Left renal pelvis (tissue), 4 donors: ENCODE data around the gene ITGAE. TPM values are rescaled to one million over a fixed set of nuclear protein-coding genes. Genes with fewer than 3 reads are reported as not detected.
A peak's percentile ranks its signal among the peaks of the same experiment; 100 is the strongest.
"Not testable (repeated sequence)": the region's sequence is repeated elsewhere in the genome, so short reads cannot be mapped to it uniquely, and the experiment has no call there.

Experiments used
- DNase-seq, 4 donors: peaks; one replicate each; pipeline ENCODE4 v3.0.0-alpha.2; 2013; ENCODE audit warnings: low read depth in 4 of 4, low spot score in 3 of 4
- polyA plus RNA-seq, 4 donors: library from polyadenylated mRNA; unstranded; fragments of 120-200 nt; gene quantifications; one replicate each; pipeline ENCODE4 v1.2.1, GENCODE V29; 2013; ENCODE audit not compliant: insufficient read length in 4 of 4

ITGAE gene
- polyA plus RNA-seq, 4 donors = 33.6 to 42.1 (median 38.4) TPM

- DNase-seq = no peak
These were observed 39.0 kb downstream of the ITGAE start for GRCh38 chr17:3761918-3762380.

DNA sequence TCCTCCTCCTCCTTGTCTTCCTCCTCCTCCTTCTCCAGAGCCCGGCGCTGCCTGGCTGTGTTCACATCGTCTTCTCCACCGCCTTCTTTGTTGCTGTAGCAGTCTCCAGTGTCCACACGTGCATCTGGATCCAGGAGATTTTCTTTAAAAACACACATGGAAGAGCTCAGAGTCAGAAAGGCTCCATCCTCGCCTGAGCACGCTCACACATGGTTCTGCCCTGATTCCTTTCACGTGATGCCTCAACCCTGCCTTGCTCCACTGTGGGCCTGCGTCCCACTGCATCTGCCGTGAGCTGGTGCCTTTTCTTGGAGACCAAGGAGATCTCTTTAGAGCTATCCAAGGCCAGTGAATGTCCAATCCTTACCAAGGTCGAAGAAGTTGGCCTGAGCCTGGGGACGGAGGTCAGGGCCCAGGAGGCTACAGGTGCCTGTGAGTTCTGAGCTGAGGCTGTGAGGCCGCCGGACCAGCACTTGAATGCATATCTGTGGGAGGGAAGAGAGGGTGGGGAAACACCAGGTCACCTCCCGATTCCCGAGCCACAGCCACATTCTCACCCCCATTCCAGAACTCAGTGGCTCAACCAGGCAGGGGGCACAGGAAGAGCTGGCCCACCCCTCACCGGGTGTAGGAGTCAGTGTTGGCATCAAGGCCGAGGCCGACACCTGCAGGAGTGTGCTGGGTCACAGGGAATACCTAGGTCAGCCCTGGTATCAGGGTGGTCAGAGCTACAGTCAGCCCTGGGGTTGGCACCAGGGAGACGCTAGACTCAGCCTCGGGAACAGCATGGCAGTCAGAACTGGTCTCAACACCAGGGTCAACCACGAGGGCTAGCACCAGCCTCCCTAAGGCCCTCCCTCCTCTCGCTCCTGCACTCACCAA lies 39.7 kb downstream of the ITGAE start:
- DNase-seq = no peak

GRCh38 chr17:3759597-3760216 lies 41.3 kb downstream of the ITGAE start:
- no peak for DNase-seq

DNA sequence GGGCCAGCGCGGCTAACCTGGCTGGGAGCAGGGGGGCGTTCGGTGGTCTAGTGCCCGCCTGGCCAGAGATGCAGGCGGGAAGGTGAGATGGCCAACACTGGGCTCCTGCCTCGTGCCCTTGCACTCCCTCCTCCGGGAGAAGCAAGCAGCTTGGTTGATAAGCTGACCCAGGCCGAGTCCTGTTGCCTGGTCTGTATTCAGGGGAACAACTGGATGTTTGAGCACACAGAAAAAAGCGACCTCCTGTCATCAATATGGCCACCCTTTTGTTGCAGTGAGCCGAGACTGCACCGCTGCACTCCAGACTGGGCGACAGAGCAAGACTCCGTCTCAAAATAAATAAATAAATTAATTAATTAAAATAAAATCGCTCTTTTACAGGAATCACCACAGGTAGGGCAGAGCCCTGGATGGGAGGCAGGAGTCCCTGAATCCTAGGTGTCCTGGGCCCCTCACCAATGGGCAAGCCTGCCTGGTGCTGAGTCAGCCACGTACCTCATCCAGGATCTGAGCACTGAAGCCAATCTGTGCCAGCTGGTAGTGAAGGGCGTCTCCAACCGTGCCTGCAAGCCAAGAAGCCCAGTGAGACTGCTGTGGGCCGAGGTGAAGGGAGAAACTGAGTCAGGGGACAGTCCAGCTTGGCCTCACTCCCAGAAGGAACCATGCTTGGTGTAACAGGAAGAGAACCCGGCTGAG lies 45.5 kb downstream of the ITGAE start:
- no peak for DNase-seq

DNA sequence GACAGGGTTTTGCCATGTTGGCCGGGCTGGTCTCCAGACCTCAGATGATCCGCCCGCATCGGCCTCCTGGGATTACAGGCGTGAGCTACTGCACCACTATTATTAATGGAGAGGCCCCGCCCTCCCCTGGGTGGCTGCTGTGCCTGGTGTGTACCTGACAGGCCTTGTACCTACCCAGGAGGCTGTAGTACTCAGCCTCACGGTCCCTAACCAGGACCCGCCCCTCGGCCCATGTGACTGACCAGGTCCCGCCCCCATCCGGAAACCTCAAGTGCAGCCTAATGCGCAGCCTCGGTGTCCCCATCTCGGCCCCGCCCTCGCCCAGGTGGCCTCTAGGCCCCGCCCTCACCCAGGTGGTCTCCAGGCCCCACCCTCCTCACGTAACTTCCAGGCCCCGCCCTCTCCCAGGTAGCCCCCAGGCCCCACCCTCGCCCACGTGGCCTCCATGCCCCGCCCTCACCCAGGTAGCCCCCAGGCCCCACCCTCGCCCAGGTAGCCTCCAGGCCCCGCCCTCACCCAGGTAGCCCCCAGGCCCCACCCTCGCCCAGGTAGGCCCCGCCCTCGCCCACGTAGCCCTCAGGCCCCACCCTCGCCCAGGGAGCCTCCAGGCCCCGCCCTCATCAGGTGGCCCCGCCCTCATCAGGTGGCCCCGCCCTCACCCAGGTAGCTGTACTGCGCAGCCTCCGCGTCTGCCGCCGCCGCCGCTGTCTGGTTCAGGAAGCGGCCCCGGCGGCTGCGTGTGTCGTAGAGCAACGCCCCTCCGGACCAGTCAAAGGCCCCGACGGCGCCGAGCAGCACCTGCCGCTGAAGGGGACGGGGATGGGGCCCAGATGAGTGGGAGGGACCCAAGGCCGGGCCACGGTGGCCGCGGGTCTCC lies 46.3 kb downstream of the ITGAE start:
- DNase-seq = peak in 3 of 4 donors; percentile 52 to 72 (median 53)

DNA sequence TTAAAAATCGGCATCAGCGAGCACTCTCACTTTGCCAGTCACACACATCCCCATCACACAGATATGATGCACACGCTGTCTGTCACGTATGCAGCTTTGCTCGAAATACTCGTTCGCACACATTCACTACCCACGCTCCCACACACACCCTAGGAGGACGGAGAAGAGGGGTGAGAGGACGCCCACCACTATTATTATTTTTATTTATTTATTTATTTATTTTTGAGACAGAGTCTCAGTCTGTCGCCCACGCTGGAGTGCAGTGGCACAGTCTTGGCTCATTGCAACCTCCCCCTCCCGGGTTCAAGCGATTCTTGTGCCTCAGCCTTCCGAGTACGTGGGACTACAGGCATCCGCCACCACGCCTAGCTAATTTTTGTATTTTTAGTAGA lies 46.9 kb downstream of the ITGAE start:
- DNase-seq = no peak

GRCh38 chr17:3753624-3754023 lies 47.4 kb downstream of the ITGAE start:
- no peak for DNase-seq

DNA sequence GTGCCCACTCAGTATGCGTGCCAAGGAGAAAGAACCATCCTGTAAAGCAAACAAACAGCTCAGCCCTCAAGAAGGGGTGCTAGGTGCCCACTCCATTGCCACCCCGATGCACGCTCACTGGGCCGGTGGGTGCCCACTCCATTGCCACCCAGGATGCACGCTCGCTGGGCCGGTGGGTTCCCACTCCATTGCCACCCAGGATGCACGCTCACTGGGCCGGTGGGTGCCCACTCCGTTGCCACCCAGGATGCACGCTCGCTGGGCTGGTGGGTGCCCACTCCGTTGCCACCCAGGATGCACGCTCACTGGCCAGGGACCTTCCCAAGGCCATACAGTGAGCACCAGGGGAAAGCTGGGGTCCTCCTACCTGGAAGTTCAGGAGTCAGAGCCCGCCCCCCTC lies 49.2 kb downstream of the ITGAE start:
- DNase-seq = no peak

DNA sequence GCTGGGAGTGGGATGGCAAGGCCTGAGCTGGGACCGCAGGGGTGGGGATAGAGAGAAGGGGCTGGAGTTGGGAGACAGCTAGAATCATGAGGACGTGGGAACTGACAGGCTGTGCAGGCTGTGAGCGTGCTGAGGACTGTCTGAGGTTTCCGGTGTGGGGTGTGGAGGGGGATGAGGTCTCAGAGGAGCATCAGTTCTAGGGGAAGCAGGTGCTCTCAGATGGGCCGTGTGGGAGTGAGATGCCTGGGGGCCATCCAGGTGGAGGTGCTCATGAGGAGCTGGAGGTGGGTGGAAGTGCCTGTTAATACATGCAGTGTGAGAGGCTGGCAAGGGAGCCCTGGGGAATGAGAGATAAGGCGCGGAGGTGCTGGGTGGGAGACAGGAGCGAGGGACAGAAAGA lies 50.1 kb downstream of the ITGAE start:
- no peak for DNase-seq

- no peak for DNase-seq
These were observed 50.7 kb downstream of the ITGAE start for GRCh38 chr17:3750296-3750695.

- no peak for DNase-seq
These were observed 52.4 kb downstream of the ITGAE start for GRCh38 chr17:3748576-3748975.

GRCh38 chr17:3747805-3748204 lies 53.2 kb downstream of the ITGAE start:
- no peak for DNase-seq

DNA sequence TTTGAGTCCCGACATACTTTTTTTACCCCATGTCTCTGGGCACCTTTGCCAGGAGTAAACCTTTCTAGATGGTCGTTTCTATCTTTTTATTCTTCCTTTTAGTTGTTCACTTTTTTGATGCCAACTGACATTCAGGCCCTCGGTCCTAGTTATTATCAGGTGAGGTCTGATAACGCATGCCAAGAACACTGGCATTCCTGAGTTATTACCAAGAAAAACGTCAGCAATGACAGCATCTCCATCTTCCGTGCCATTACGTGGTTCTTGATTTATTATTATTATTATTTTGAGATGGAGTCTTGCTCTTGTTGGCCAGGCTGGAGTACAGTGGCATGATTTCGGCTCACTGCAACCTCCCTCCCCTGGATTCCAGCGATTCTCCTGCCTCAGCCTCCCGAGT lies 55.9 kb downstream of the ITGAE start:
- DNase-seq = no peak

- no peak for DNase-seq
These were observed 57.0 kb downstream of the ITGAE start for GRCh38 chr17:3744014-3744413.

DNA sequence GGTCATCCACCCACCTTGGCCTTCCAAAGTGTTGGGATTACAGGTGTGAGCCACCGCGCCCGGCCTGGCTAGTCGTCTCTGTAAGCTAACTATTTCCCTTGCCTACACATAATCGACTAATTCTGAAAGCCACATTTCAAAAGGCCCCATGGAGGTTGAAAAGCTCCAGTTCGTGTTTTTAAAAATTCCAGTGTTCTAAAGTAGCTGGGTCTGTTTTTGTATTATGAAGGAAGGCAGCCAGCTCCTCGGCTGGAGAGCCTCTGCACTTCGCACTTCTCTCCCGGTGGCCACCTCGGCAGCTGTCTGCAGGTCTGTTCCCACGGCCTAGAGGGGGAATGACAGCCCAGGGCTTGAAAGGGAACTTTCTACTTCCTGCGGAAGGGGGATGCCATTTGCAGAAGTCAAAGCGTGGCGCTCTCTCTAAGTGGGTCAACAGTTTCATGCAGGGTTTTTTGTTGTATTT lies 60.3 kb downstream of the ITGAE start:
- DNase-seq = no peak

GRCh38 chr17:3739422-3740124 lies 61.4 kb downstream of the ITGAE start:
- no peak for DNase-seq

DNA sequence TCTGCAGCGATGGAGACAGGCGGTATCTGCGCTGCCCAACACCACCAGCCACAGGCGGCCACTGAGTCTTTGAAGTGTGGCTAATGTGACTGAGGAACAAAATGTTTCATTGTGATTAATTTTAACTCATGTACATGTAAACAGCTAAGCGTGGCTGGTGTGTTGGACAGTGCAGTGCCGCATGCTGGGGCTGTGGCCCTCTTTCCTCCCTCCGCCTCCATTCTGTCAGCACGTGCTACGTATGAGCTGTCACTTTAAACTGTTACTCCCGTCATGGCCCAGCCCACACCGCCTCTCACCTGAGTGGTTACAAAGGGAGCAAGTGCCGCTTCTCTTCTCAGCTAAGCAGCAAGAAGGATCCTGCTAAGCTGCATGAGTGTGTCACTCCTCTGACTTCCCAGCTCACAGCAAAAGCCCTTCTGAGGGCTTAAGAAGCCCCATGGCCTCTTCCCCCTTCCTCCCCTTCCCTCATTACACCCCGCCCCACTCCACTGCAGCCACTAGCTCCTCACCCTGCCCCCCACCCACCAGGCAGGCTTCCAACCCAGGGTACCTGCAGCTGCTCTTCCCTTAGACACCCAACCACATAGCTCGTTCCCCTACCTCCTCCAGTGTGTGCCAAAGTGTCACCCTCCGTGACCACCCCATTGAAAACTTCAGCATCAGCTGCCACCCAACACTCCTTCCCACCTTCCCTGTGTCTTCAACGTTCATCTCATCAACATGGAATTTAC lies 62.3 kb downstream of the ITGAE start:
- DNase-seq = no peak

- DNase-seq = no peak
These were observed 65.5 kb downstream of the ITGAE start for GRCh38 chr17:3735515-3735914.

- DNase-seq = not testable (repeated sequence)
These were observed 66.1 kb downstream of the ITGAE start for GRCh38 chr17:3734911-3735276.
